GM18861 (cell line): ENCODE results near the gene IFT27.

ENCODE experiments used
- ATAC-seq: cut with Tn5 transposase; IDR thresholded peaks from one replicate; pipeline ENCODE4 v1.9.1; 2021; ENCODE audit not compliant: unreplicated experiment

The IFT27 gene

GRCh38 chr22:36797374-36797773 is 21.5 kb upstream of the IFT27 start:
- ATAC-seq, result no peak

- ATAC-seq, result no peak
Observed at GRCh38 chr22:36796552-36797175, 20.7 kb upstream of the IFT27 start.

GRCh38 chr22:36795633-36796032 is 19.7 kb upstream of the IFT27 start:
- ATAC-seq, result no peak

- peak; percentile 70 for ATAC-seq
Observed at GRCh38 chr22:36790648-36791047, 14.7 kb upstream of the IFT27 start.

- no peak for ATAC-seq
Observed at GRCh38 chr22:36787204-36787988, 11.5 kb upstream of the IFT27 start.

GRCh38 chr22:36783743-36784142 is 7.8 kb upstream of the IFT27 start:
- no peak for ATAC-seq

- peak; percentile 59 for ATAC-seq
Observed at GRCh38 chr22:36781656-36782627, 6.0 kb upstream of the IFT27 start.

- no peak for ATAC-seq
Observed at GRCh38 chr22:36778020-36778419, 2.1 kb upstream of the IFT27 start.

- no peak for ATAC-seq
Observed at GRCh38 chr22:36776722-36777121, 803 bp upstream of the IFT27 start.

- ATAC-seq, result no peak
Observed at GRCh38 chr22:36775586-36775963, 344 bp downstream of the IFT27 start.

GRCh38 chr22:36773935-36774334 is 2.0 kb downstream of the IFT27 start:
- no peak for ATAC-seq

GRCh38 chr22:36772451-36772850 is 3.5 kb downstream of the IFT27 start:
- no peak for ATAC-seq

- ATAC-seq, result no peak
Observed at GRCh38 chr22:36771356-36772063, 4.4 kb downstream of the IFT27 start.

- ATAC-seq, result no peak
Observed at GRCh38 chr22:36770513-36771231, 5.2 kb downstream of the IFT27 start.

GRCh38 chr22:36769541-36770512 is 6.1 kb downstream of the IFT27 start:
- ATAC-seq, result no peak

- no peak for ATAC-seq
Observed at GRCh38 chr22:36768616-36769015, 7.3 kb downstream of the IFT27 start.

- no peak for ATAC-seq
Observed at GRCh38 chr22:36768141-36768540, 7.8 kb downstream of the IFT27 start.

GRCh38 chr22:36767035-36767775 is 8.7 kb downstream of the IFT27 start:
- ATAC-seq, result no peak
